ENCODE data around the gene ABHD17A.

ABHD17A gene

GRCh38 chr19:1921326-1921725, 36.0 kb upstream of the ABHD17A start:
- peaks cover 40% of the 10 kb centered on the region for H3K36me3 ChIP-seq (ENCODE audit: control insufficient read depth, low read depth, low read length)

GRCh38 chr19:1920644-1921043, 35.3 kb upstream of the ABHD17A start:
- Histone ChIP-seq H3K9ac (ENCODE audit: low read length) (no peak overlapping the region), H3K9me3 (ENCODE audit: control insufficient read depth, low read depth, low read length) (no peaks in the 10 kb centered on the region), H3K36me3 (ENCODE audit: control insufficient read depth, low read depth, low read length) (peaks cover 40% of the 10 kb centered on the region), H3K4me1 (ENCODE audit: control insufficient read depth, low read depth, low read length) (no peaks in the 10 kb centered on the region), H3K27me3 (ENCODE audit: control insufficient read depth, insufficient read depth, low read length) (no peaks in the 10 kb centered on the region), H3K4me3 (ENCODE audit: low read length) (no peak overlapping the region), H3K27ac (ENCODE audit: low read length) (no peak overlapping the region)

More at GRCh38 chr19:1921326-1921725, 36.0 kb upstream of the ABHD17A start:
- Histone ChIP-seq H3K27ac (ENCODE audit: low read length) (no peak overlapping the region), H3K4me3 (ENCODE audit: low read length) (no peak overlapping the region), H3K27me3 (ENCODE audit: control insufficient read depth, insufficient read depth, low read length) (no peaks in the 10 kb centered on the region), H3K9ac (ENCODE audit: low read length) (no peak overlapping the region), H3K4me1 (ENCODE audit: control insufficient read depth, low read depth, low read length) (no peaks in the 10 kb centered on the region), H3K9me3 (ENCODE audit: control insufficient read depth, low read depth, low read length) (no peaks in the 10 kb centered on the region)

GRCh38 chr19:1918975-1919374, 33.7 kb upstream of the ABHD17A start:
- H3K27me3 ChIP-seq (ENCODE audit: control insufficient read depth, insufficient read depth, low read length): no peaks in the 10 kb centered on the region
- H3K36me3 ChIP-seq (ENCODE audit: control insufficient read depth, low read depth, low read length): peaks cover 40% of the 10 kb centered on the region
- H3K9ac ChIP-seq (ENCODE audit: low read length): no peak overlapping the region
- H3K4me3 ChIP-seq (ENCODE audit: low read length): no peak overlapping the region
- no peaks in the 10 kb centered on the region for H3K4me1 ChIP-seq (ENCODE audit: control insufficient read depth, low read depth, low read length)
- H3K9me3 ChIP-seq (ENCODE audit: control insufficient read depth, low read depth, low read length): no peaks in the 10 kb centered on the region
- no peak overlapping the region for H3K27ac ChIP-seq (ENCODE audit: low read length)

GRCh38 chr19:1917926-1918325, 32.6 kb upstream of the ABHD17A start:
- no peak overlapping the region for H3K9ac ChIP-seq (ENCODE audit: low read length)
- H3K9me3 ChIP-seq (ENCODE audit: control insufficient read depth, low read depth, low read length): no peaks in the 10 kb centered on the region
- H3K4me3 ChIP-seq (ENCODE audit: low read length): no peak overlapping the region
- no peaks in the 10 kb centered on the region for H3K27me3 ChIP-seq (ENCODE audit: control insufficient read depth, insufficient read depth, low read length)
- no peaks in the 10 kb centered on the region for H3K4me1 ChIP-seq (ENCODE audit: control insufficient read depth, low read depth, low read length)
- no peak overlapping the region for H3K27ac ChIP-seq (ENCODE audit: low read length)
- peaks cover 36% of the 10 kb centered on the region for H3K36me3 ChIP-seq (ENCODE audit: control insufficient read depth, low read depth, low read length)

- no peaks in the 10 kb centered on the region for H3K4me1 ChIP-seq (ENCODE audit: control insufficient read depth, low read depth, low read length)
- no peak overlapping the region for H3K4me3 ChIP-seq (ENCODE audit: low read length)
- H3K27me3 ChIP-seq (ENCODE audit: control insufficient read depth, insufficient read depth, low read length): no peaks in the 10 kb centered on the region
- no peak overlapping the region for H3K9ac ChIP-seq (ENCODE audit: low read length)
- H3K27ac ChIP-seq (ENCODE audit: low read length): no peak overlapping the region
- H3K36me3 ChIP-seq (ENCODE audit: control insufficient read depth, low read depth, low read length): peaks cover 30% of the 10 kb centered on the region
- H3K9me3 ChIP-seq (ENCODE audit: control insufficient read depth, low read depth, low read length): no peaks in the 10 kb centered on the region
These were observed 31.9 kb upstream of the ABHD17A start for GRCh38 chr19:1917146-1917545.

GRCh38 chr19:1914826-1915341, 29.6 kb upstream of the ABHD17A start:
- H3K9ac ChIP-seq (ENCODE audit: low read length): no peak overlapping the region
- H3K4me1 ChIP-seq (ENCODE audit: control insufficient read depth, low read depth, low read length): no peaks in the 10 kb centered on the region
- no peaks in the 10 kb centered on the region for H3K9me3 ChIP-seq (ENCODE audit: control insufficient read depth, low read depth, low read length)
- H3K27me3 ChIP-seq (ENCODE audit: control insufficient read depth, insufficient read depth, low read length): no peaks in the 10 kb centered on the region
- peaks cover 15% of the 10 kb centered on the region for H3K36me3 ChIP-seq (ENCODE audit: control insufficient read depth, low read depth, low read length)
- H3K27ac ChIP-seq (ENCODE audit: low read length): no peak overlapping the region
- no peak overlapping the region for H3K4me3 ChIP-seq (ENCODE audit: low read length)

- Histone ChIP-seq H3K4me1 (ENCODE audit: control insufficient read depth, low read depth, low read length) (no peaks in the 10 kb centered on the region), H3K4me3 (ENCODE audit: low read length) (no peak overlapping the region), H3K9ac (ENCODE audit: low read length) (no peak overlapping the region), H3K27ac (ENCODE audit: low read length) (no peak overlapping the region), H3K36me3 (ENCODE audit: control insufficient read depth, low read depth, low read length) (peaks cover 12% of the 10 kb centered on the region), H3K9me3 (ENCODE audit: control insufficient read depth, low read depth, low read length) (no peaks in the 10 kb centered on the region), H3K27me3 (ENCODE audit: control insufficient read depth, insufficient read depth, low read length) (no peaks in the 10 kb centered on the region)
These were observed 28.7 kb upstream of the ABHD17A start for GRCh38 chr19:1913781-1914577.

GRCh38 chr19:1912760-1913505, 27.6 kb upstream of the ABHD17A start:
- Histone ChIP-seq H3K9me3 (ENCODE audit: control insufficient read depth, low read depth, low read length) (no peaks in the 10 kb centered on the region), H3K9ac (ENCODE audit: low read length) (no peak overlapping the region)

GRCh38 chr19:1911995-1912394, 26.7 kb upstream of the ABHD17A start:
- Histone ChIP-seq H3K4me1 (ENCODE audit: control insufficient read depth, low read depth, low read length) (no peaks in the 10 kb centered on the region), H3K9me3 (ENCODE audit: control insufficient read depth, low read depth, low read length) (no peaks in the 10 kb centered on the region), H3K36me3 (ENCODE audit: control insufficient read depth, low read depth, low read length) (no peaks in the 10 kb centered on the region)

More at GRCh38 chr19:1912760-1913505, 27.6 kb upstream of the ABHD17A start:
- Histone ChIP-seq H3K27ac (ENCODE audit: low read length) (no peak overlapping the region), H3K36me3 (ENCODE audit: control insufficient read depth, low read depth, low read length) (peaks cover 6% of the 10 kb centered on the region), H3K4me1 (ENCODE audit: control insufficient read depth, low read depth, low read length) (no peaks in the 10 kb centered on the region), H3K27me3 (ENCODE audit: control insufficient read depth, insufficient read depth, low read length) (no peaks in the 10 kb centered on the region), H3K4me3 (ENCODE audit: low read length) (no peak overlapping the region)

GRCh38 chr19:1911098-1911497, 25.8 kb upstream of the ABHD17A start:
- no peak overlapping the region for H3K4me3 ChIP-seq (ENCODE audit: low read length)
- H3K36me3 ChIP-seq (ENCODE audit: control insufficient read depth, low read depth, low read length): no peaks in the 10 kb centered on the region
- H3K4me1 ChIP-seq (ENCODE audit: control insufficient read depth, low read depth, low read length): no peaks in the 10 kb centered on the region
- H3K27me3 ChIP-seq (ENCODE audit: control insufficient read depth, insufficient read depth, low read length): no peaks in the 10 kb centered on the region
- H3K27ac ChIP-seq (ENCODE audit: low read length): no peak overlapping the region
- no peak overlapping the region for H3K9ac ChIP-seq (ENCODE audit: low read length)
- no peaks in the 10 kb centered on the region for H3K9me3 ChIP-seq (ENCODE audit: control insufficient read depth, low read depth, low read length)

More at GRCh38 chr19:1911995-1912394, 26.7 kb upstream of the ABHD17A start:
- Histone ChIP-seq H3K4me3 (ENCODE audit: low read length) (no peak overlapping the region), H3K27ac (ENCODE audit: low read length) (no peak overlapping the region), H3K9ac (ENCODE audit: low read length) (no peak overlapping the region), H3K27me3 (ENCODE audit: control insufficient read depth, insufficient read depth, low read length) (no peaks in the 10 kb centered on the region)

- Histone ChIP-seq H3K4me3 (ENCODE audit: low read length) (no peak overlapping the region), H3K4me1 (ENCODE audit: control insufficient read depth, low read depth, low read length) (no peaks in the 10 kb centered on the region), H3K36me3 (ENCODE audit: control insufficient read depth, low read depth, low read length) (no peaks in the 10 kb centered on the region), H3K27me3 (ENCODE audit: control insufficient read depth, insufficient read depth, low read length) (no peaks in the 10 kb centered on the region), H3K9me3 (ENCODE audit: control insufficient read depth, low read depth, low read length) (no peaks in the 10 kb centered on the region), H3K27ac (ENCODE audit: low read length) (no peak overlapping the region), H3K9ac (ENCODE audit: low read length) (no peak overlapping the region)
These were observed 24.9 kb upstream of the ABHD17A start for GRCh38 chr19:1910177-1910576.
